DND-41 (cell line): Measurements from ENCODE around the gene CIITA.
A peak's percentile ranks its signal among the peaks of the same experiment; 100 is the strongest.

Experiments used
- ATAC-seq: fragments of 200-7000 bp; cut with Tn5 transposase; 3 replicates; pipeline ENCODE4 v1.9.1; 2021; ENCODE audit warnings: low read depth; ENCODE audit not compliant: insufficient read depth
- DNase-seq: peaks from one replicate; pipeline ENCODE4 v3.0.0-alpha.2; 2020
- H2AFZ ChIP-seq: 2 replicates; pipeline ENCODE4 v1.6.0; 2012; ENCODE audit warnings: low read depth, low read length
- H3K27ac ChIP-seq: 2 replicates; pipeline ENCODE4 v1.5.1; 2012; ENCODE audit warnings: low read length, inconsistent platforms
- H3K27me3 ChIP-seq: fragments of 200-600 bp; sonication (generic); 2 replicates; pipeline ENCODE4 v1.6.0; 2012; ENCODE audit warnings: low read length, mild to moderate bottlenecking, inconsistent platforms; ENCODE audit not compliant: insufficient read depth, poor library complexity
- H3K36me3 ChIP-seq: 2 replicates; pipeline ENCODE4 v1.5.1; 2012; ENCODE audit warnings: low read length, inconsistent platforms; ENCODE audit not compliant: insufficient read depth
- H3K4me1 ChIP-seq: 2 replicates; pipeline ENCODE4 v1.5.1; 2012; ENCODE audit warnings: mild to moderate bottlenecking, low read length; ENCODE audit not compliant: insufficient read depth
- H3K4me2 ChIP-seq: 2 replicates; pipeline ENCODE4 v1.6.0; 2012; ENCODE audit warnings: mild to moderate bottlenecking, moderate library complexity, low read length, inconsistent platforms; ENCODE audit not compliant: insufficient read depth
- H3K4me3 ChIP-seq, 2 experiments: fragments of 200-600 bp in 1 of 2; shearing (Covaris generic) in 1 of 2; 2 replicates each; pipeline ENCODE4 v1.5.1; 2012 to 2016; ENCODE audit warnings: inconsistent platforms in 2 of 2, low read length in 2 of 2, mild to moderate bottlenecking in 2 of 2, low read depth in 1 of 2, moderate library complexity in 1 of 2
- H3K79me2 ChIP-seq: 2 replicates; pipeline ENCODE4 v1.6.0; 2012; ENCODE audit warnings: low read length, inconsistent platforms; ENCODE audit not compliant: insufficient read depth
- H3K9ac ChIP-seq: 2 replicates; pipeline ENCODE4 v1.6.0; 2012; ENCODE audit warnings: low read depth, mild to moderate bottlenecking, inconsistent platforms, low read length, moderate library complexity
- H3K9me3 ChIP-seq: 2 replicates; pipeline ENCODE4 v1.5.1; 2012; ENCODE audit warnings: low read length, moderate library complexity, mild to moderate bottlenecking, inconsistent platforms; ENCODE audit not compliant: insufficient read depth, severe bottlenecking
- H4K20me1 ChIP-seq: 2 replicates; pipeline ENCODE4 v1.6.0; 2012; ENCODE audit warnings: low read length; ENCODE audit not compliant: insufficient read depth
- EZH2 ChIP-seq: IDR thresholded peaks from 3 replicates; pipeline ENCODE4 v1.6.1; 2012; ENCODE audit warnings: borderline replicate concordance, low read depth, mild to moderate bottlenecking, moderate library complexity, low read length, inconsistent platforms; ENCODE audit not compliant: severe bottlenecking
- TF ChIP-seq, protein P1 (sequence below): IDR thresholded peaks from 2 replicates; pipeline ENCODE4 v1.5.1; 2012; ENCODE audit warnings: borderline replicate concordance, low read length, moderate library complexity, mild to moderate bottlenecking; ENCODE audit not compliant: poor library complexity, severe bottlenecking; ENCODE audit errors: extremely low read depth

CIITA gene

DNA sequence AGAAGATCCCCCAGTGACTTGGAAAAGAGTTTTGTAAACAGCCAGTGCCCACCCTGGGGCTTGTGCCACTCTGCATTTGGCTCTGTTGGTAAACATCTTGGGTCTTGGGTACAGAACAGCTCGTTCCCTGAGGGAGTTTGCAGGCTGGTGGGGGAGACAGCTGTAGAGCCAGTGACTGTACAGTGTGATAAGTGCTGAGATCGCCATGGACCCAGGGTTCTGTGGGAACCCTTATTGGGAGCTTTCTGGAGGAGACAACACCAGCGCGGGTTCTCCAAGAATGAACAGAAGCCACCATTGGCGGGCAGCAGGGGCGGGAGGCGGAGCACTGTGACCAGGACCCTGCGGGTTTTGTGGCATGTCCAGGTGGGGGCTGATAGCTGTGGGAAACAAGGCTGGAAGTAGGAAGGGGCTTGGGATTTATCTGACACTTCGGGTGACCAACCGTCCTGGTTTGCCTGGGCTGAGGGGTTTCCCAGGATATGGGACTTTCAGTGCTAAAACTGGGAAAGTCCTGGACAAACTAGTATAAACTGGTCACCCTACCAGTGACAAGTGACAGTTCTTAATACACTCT lies 70.3 kb downstream of the CIITA start:
- H3K27ac ChIP-seq: no peak overlapping the region
- H3K4me1 ChIP-seq: peaks cover 65% of the 10 kb centered on the region
- H2AFZ ChIP-seq: no peak overlapping the region
- no peaks in the 10 kb centered on the region; the same call in 1 of the 2 replicates for H3K36me3 ChIP-seq
- no peaks in the 10 kb centered on the region for H3K9me3 ChIP-seq
- DNase-seq (no peak), ATAC-seq (no peak)
- peak overlapping the region; percentile 98; the same call in 1 of the 2 replicates for H3K4me2 ChIP-seq
- no peaks in the 10 kb centered on the region for H3K27me3 ChIP-seq
- no peak overlapping the region for H3K4me3 ChIP-seq
- H3K9ac ChIP-seq: no peak overlapping the region
- no peak for TF ChIP-seq EZH2
- TF ChIP-seq, protein P1, sequence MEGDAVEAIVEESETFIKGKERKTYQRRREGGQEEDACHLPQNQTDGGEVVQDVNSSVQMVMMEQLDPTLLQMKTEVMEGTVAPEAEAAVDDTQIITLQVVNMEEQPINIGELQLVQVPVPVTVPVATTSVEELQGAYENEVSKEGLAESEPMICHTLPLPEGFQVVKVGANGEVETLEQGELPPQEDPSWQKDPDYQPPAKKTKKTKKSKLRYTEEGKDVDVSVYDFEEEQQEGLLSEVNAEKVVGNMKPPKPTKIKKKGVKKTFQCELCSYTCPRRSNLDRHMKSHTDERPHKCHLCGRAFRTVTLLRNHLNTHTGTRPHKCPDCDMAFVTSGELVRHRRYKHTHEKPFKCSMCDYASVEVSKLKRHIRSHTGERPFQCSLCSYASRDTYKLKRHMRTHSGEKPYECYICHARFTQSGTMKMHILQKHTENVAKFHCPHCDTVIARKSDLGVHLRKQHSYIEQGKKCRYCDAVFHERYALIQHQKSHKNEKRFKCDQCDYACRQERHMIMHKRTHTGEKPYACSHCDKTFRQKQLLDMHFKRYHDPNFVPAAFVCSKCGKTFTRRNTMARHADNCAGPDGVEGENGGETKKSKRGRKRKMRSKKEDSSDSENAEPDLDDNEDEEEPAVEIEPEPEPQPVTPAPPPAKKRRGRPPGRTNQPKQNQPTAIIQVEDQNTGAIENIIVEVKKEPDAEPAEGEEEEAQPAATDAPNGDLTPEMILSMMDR: no peak
- H3K79me2 ChIP-seq: peaks cover 75% of the 10 kb centered on the region
- peaks cover 62% of the 10 kb centered on the region for H4K20me1 ChIP-seq

DNA sequence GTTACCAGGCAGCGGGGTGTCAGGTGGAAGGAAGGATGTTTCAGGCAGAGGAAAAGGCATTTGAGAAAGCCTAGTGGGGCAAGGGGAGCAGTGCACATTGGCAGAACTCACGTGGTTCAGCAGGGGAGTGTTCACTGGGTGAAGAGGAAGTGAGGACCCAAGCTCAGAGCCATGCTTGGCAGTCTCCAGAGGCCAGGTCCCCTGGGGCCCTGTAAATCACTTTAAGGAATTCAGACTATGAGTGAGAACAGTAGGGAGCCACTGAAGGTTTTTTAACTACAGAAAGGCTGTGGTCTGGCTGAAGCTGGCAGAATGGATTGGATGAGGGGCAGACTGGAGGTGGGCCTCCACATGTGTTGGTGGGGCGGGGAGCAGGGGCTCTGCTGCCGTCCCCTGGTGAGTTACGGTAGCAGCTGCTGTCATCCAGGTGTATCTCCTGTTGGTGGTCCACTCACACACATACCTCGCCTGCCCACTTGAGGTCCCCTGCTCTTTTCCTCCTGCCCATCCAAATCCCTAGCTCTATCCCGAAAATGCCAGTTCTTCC lies 72.5 kb downstream of the CIITA start:
- Histone ChIP-seq H3K9me3 (no peaks in the 10 kb centered on the region), H3K27ac (peak overlapping the region; percentile 27), H3K79me2 (peaks cover 83% of the 10 kb centered on the region), H2AFZ (no peak overlapping the region), H3K36me3 (no peaks in the 10 kb centered on the region; the same call in 1 of the 2 replicates), H3K4me2 (peak overlapping the region; percentile 45; the same call in 1 of the 2 replicates), H4K20me1 (peaks cover 62% of the 10 kb centered on the region), H3K4me1 (peaks cover 48% of the 10 kb centered on the region), H3K27me3 (no peaks in the 10 kb centered on the region), H3K9ac (no peak overlapping the region), H3K4me3 (no peak overlapping the region)
- TF ChIP-seq EZH2: no peak
- TF ChIP-seq, protein P1: peak; percentile 46
- ATAC-seq: peak; percentile 83
- DNase-seq: peak; percentile 77

DNA sequence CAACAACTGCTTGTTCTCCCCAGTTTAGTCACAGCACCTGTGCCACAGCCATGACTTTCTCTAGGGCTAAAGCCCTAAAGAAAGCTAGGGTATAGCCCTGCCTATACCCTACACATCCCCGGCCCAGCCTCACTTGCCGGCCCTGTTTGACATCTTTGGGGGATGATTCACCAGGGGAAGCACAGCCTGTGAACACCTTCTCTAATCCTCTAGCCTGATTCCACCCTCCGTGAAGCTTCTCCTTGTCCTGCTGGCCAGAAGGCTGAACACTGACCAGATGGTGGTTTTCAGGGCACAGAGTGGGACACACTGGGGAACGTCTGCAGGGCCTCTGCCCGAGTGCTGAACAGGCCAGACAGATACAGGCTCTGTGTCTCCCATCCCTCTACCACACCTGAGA lies 73.4 kb downstream of the CIITA start:
- Histone ChIP-seq H3K4me2 (no peak overlapping the region), H3K79me2 (peaks cover 83% of the 10 kb centered on the region), H3K4me1 (peaks cover 42% of the 10 kb centered on the region), H2AFZ (no peak overlapping the region), H3K9ac (no peak overlapping the region), H3K27ac (no peak overlapping the region), H3K4me3 (no peak overlapping the region), H3K27me3 (no peaks in the 10 kb centered on the region), H3K36me3 (no peaks in the 10 kb centered on the region), H4K20me1 (peaks cover 64% of the 10 kb centered on the region), H3K9me3 (no peaks in the 10 kb centered on the region)
- ATAC-seq: no peak
- TF ChIP-seq, protein P1: no peak
- TF ChIP-seq EZH2: no peak
- no peak for DNase-seq
